HCT116 (cell line): Measurements from ENCODE around the gene SRPRA.

Source experiments
- CBX3 ChIP-seq: IDR thresholded peaks from 2 replicates; pipeline ENCODE4 v1.6.1; 2012; ENCODE audit warnings: low read depth
- EZH2 ChIP-seq: fragments of 200-600 bp; sonication (generic); IDR thresholded peaks from 2 replicates; pipeline ENCODE4 v1.6.1; 2017; ENCODE audit warnings: antibody characterized with exemption, mixed run types
- POLR2A ChIP-seq: IDR thresholded peaks from 2 replicates; pipeline ENCODE4 v1.7.0; 2011; ENCODE audit warnings: borderline replicate concordance; ENCODE audit not compliant: insufficient read depth, insufficient read length; ENCODE audit errors: extremely low read depth
- POLR2AphosphoS5 ChIP-seq: IDR thresholded peaks from 2 replicates; pipeline ENCODE4 v1.6.1; 2011; ENCODE audit warnings: mild to moderate bottlenecking, low read depth, low read length, moderate library complexity
- RAD21 ChIP-seq: IDR thresholded peaks from 2 replicates; pipeline ENCODE4 v1.6.1; 2012; ENCODE audit warnings: low read depth, mild to moderate bottlenecking
- SIN3A ChIP-seq: IDR thresholded peaks from 2 replicates; pipeline ENCODE4 v1.6.1; 2012; ENCODE audit warnings: low read depth
- SP1 ChIP-seq: IDR thresholded peaks from 2 replicates; pipeline ENCODE4 v1.6.1; 2012; ENCODE audit warnings: low read depth
- SRF ChIP-seq: IDR thresholded peaks from 2 replicates; pipeline ENCODE4 v1.6.1; 2012; ENCODE audit warnings: low read depth
- TCF7L2 ChIP-seq: IDR thresholded peaks from 2 replicates; pipeline ENCODE4 v1.7.0; 2011; ENCODE audit warnings: borderline replicate concordance, inconsistent platforms; ENCODE audit not compliant: insufficient read depth, insufficient read length; ENCODE audit errors: extremely low read depth
- YY1 ChIP-seq: IDR thresholded peaks from 2 replicates; pipeline ENCODE4 v1.6.1; 2011; ENCODE audit warnings: low read length, low read depth, moderate library complexity, mild to moderate bottlenecking; ENCODE audit not compliant: insufficient replicate concordance; ENCODE audit errors: extremely low read depth
- ZFX ChIP-seq: fragments of 450-650 bp; IDR thresholded peaks from 2 replicates; pipeline ENCODE4 v1.6.1; 2017
- ZNF274 ChIP-seq: fragments of 200-500 bp; sonication (Bioruptor generic); IDR thresholded peaks from 2 replicates; pipeline ENCODE4 v1.6.1; 2014; ENCODE audit warnings: mild to moderate bottlenecking, low read depth, low read length, inconsistent platforms
- TF ChIP-seq, protein P1 (sequence below), 3 experiments: fragments of 200-600 bp in 1 of 3; sonication (generic) in 1 of 3; IDR thresholded peaks in 2 of 3; conservative IDR thresholded peaks in 1 of 3; 2 replicates each; pipeline ENCODE4 v1.5.1; 2012 to 2017; ENCODE audit warnings: low read depth in 2 of 3, low read length in 2 of 3, antibody characterized with exemption in 1 of 3, borderline replicate concordance in 1 of 3, control low read depth in 1 of 3, mild to moderate bottlenecking in 1 of 3, mixed read lengths in 1 of 3, mixed run types in 1 of 3, moderate library complexity in 1 of 3; ENCODE audit not compliant: insufficient read depth in 1 of 3
- TF ChIP-seq, protein P2 (sequence below): IDR thresholded peaks from 2 replicates; pipeline ENCODE4 v1.6.1; 2012; ENCODE audit warnings: low read depth

DNA sequence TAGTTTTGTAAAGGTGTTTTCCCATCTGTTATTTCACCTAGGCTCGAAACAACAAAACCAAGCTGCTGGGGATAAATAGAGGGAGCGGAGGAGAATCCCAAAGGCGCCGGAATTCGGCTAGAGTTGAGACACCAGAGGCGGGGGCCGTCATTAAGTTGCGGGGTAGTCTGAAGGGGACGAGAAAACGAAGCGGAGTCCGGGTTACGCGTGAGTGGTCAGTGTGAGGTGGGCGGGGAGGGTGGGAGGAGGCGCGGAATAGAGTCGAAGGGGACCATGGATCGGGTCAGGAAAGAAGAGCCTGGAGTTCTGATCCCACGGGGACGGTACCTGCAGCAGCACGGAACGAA is 361 bp downstream of the SRPRA start:
- TF ChIP-seq, protein P1, sequence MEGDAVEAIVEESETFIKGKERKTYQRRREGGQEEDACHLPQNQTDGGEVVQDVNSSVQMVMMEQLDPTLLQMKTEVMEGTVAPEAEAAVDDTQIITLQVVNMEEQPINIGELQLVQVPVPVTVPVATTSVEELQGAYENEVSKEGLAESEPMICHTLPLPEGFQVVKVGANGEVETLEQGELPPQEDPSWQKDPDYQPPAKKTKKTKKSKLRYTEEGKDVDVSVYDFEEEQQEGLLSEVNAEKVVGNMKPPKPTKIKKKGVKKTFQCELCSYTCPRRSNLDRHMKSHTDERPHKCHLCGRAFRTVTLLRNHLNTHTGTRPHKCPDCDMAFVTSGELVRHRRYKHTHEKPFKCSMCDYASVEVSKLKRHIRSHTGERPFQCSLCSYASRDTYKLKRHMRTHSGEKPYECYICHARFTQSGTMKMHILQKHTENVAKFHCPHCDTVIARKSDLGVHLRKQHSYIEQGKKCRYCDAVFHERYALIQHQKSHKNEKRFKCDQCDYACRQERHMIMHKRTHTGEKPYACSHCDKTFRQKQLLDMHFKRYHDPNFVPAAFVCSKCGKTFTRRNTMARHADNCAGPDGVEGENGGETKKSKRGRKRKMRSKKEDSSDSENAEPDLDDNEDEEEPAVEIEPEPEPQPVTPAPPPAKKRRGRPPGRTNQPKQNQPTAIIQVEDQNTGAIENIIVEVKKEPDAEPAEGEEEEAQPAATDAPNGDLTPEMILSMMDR (IDR thresholded peaks at IDR 0.05 in 2 of 3, conservative IDR thresholded peaks at IDR 0.05 in 1 of 3; ENCODE audit: borderline replicate concordance in 1 of 3, insufficient read depth in 1 of 3, low read depth in 2 of 3, low read length in 2 of 3): no peak
- TF ChIP-seq SP1 (no peak), ZNF274 (no peak), EZH2 (no peak), POLR2AphosphoS5 (no peak), TCF7L2 (no peak), SRF (no peak), ZFX (no peak), POLR2A (no peak), RAD21 (no peak), YY1 (no peak), CBX3 (no peak), SIN3A (no peak)
- TF ChIP-seq, protein P2, sequence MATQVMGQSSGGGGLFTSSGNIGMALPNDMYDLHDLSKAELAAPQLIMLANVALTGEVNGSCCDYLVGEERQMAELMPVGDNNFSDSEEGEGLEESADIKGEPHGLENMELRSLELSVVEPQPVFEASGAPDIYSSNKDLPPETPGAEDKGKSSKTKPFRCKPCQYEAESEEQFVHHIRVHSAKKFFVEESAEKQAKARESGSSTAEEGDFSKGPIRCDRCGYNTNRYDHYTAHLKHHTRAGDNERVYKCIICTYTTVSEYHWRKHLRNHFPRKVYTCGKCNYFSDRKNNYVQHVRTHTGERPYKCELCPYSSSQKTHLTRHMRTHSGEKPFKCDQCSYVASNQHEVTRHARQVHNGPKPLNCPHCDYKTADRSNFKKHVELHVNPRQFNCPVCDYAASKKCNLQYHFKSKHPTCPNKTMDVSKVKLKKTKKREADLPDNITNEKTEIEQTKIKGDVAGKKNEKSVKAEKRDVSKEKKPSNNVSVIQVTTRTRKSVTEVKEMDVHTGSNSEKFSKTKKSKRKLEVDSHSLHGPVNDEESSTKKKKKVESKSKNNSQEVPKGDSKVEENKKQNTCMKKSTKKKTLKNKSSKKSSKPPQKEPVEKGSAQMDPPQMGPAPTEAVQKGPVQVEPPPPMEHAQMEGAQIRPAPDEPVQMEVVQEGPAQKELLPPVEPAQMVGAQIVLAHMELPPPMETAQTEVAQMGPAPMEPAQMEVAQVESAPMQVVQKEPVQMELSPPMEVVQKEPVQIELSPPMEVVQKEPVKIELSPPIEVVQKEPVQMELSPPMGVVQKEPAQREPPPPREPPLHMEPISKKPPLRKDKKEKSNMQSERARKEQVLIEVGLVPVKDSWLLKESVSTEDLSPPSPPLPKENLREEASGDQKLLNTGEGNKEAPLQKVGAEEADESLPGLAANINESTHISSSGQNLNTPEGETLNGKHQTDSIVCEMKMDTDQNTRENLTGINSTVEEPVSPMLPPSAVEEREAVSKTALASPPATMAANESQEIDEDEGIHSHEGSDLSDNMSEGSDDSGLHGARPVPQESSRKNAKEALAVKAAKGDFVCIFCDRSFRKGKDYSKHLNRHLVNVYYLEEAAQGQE: no peak
